Measurements from ENCODE around the gene RHOU.

GRCh38 chr1:228778026-228778425, 42.7 kb downstream of the RHOU start:
- TF ChIP-seq POLR2A (IDR thresholded peaks at IDR 0.05): no peak
- no peak for TF ChIP-seq CTCF (IDR thresholded peaks at IDR 0.05)
